GM19468 (cell line): ENCODE results near the gene HS6ST1.

Source experiments
- ATAC-seq: cut with Tn5 transposase; IDR thresholded peaks from one replicate; pipeline ENCODE4 v1.9.1; 2021; ENCODE audit warnings: mild to moderate bottlenecking, moderate library complexity, moderate number of reproducible peaks; ENCODE audit not compliant: unreplicated experiment; ENCODE audit errors: extremely low read depth

Gene HS6ST1

DNA sequence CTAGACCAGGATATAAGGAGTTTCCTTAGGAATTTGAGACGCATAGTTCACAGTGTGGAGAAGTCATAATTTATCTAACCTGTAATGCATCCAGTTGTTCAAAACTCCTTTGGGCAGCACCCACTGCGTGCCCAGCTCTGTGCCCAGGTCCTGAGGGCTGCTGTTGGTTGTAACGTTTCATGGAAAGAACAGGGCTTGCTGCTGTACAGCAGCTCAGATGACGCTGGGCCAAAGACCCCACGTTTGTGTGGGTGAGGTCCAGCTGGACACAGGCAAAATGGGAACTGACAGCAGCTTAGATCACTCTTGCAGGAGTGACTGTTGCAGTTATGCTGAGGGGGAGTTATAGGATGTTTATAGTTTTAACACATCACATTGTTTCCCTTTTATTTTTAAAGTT lies 30.0 kb upstream of the HS6ST1 start:
- no peak for ATAC-seq

GRCh38 chr2:128347701-128348539 lies 29.3 kb upstream of the HS6ST1 start:
- no peak for ATAC-seq

DNA sequence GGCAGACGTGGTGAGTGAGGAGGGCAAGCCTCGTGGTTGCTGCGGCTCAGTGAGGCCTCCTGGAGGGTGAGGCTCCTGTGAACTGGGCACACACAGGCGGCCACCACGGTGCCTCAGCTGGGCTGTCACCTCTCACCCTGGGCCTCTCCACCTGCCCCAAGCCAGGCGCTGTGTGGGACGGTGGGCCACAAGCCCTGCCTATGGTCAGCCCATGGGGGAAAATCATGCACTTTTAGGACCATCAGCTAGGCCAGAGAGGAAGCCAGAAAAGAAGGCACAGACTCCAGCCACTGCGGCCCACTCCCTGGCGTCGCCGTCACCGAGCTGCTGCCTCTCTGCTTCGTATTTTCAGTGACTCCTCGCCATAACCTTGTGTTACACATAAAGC lies 28.5 kb upstream of the HS6ST1 start:
- no peak for ATAC-seq

GRCh38 chr2:128346291-128347170 lies 27.9 kb upstream of the HS6ST1 start:
- no peak for ATAC-seq

DNA sequence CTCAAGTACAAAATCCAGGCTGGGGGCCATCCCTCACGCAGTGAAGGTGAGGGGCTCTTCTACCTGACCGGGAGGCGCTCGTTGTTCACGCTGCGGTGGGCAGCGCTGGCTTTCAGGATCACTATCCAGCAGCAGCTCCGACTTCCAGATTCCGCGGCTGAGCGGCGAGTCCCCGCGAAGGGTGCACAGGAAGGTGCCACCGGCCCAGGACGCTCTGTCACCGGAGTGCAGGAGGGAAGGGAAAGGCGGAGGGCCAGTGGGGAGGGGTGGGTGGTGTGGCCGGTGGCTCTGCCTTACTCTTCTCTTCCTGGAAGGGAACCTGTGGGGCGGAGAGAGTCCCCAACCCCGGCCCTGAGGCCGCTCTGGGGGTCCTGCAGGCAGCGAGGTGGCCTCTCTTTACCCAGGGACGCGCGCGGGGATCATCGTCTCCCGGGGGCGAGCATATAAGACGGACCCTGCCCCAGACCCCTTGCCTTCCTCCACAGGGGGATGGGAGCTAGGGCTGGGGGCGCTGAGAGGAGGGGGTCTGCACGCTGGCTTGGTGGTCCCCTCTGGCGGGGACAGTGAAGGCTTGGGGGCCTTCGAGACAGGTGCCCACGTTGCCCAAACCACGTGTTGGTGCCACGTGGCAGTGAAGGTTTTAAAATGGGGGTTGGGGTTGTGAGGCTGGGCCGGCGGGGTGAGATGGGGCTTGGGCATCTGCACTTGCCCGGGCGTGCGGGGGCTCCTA lies 26.9 kb upstream of the HS6ST1 start:
- ATAC-seq = no peak

DNA sequence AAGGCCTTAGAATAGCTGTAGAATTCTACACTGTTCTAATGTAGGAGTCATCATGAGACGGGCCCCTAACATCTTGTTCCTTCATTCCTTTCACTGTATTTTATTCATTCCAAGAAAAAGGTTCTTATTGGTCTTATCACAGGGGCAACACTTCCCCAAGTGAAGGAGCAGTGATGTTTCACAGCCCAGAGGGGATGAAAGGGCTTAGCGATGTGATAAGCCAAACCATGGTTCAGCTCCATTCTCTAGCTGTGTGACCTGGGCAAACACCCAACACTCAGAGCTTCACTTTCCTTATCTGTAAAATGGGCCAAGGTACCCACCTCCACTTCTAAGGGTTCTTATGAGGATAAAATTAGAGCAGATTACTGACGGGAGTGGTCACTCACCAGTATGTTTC lies 25.4 kb upstream of the HS6ST1 start:
- ATAC-seq = no peak

- no peak for ATAC-seq
Measured at GRCh38 chr2:128343459-128343858, 24.8 kb upstream of the HS6ST1 start.

DNA sequence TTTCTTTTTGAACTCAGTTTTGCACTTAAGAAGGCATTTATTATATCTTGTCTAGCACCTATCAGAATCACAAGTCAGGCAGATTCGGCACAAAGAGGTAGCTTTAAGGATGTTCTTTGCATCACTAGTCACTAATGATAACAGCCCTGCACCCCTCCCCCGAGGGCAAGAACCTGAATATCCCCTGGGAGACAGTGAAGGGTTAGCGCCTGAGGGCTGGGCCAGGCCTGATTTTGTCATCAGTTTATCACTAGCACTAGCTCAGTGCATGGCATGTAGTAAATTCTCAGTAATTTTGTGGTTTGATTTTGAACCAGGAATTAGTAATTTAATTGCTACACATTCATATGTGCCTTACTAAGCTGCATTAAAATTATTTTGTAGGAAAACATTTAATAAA lies 23.9 kb upstream of the HS6ST1 start:
- no peak for ATAC-seq

DNA sequence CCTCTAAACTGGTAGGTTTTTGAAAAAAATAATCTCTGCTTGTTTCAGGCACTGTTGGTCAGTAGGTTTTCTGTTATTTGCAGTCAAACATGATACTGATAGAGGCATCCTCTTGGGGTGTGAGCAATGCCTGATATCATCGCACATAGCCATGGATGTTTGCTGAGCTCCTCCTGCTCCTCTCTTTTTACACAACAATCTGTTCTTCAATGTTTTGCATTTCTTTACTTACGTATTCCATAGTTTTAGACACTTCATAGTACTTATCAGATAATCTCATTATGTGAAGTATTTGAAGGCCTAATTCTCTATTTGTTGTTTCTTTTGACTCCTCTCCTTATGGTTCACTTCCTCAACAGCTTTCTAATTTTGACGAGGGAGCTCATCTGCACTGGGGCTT lies 23.0 kb upstream of the HS6ST1 start:
- no peak for ATAC-seq

- no peak for ATAC-seq
Measured at GRCh38 chr2:128332091-128332634, 13.5 kb upstream of the HS6ST1 start.

DNA sequence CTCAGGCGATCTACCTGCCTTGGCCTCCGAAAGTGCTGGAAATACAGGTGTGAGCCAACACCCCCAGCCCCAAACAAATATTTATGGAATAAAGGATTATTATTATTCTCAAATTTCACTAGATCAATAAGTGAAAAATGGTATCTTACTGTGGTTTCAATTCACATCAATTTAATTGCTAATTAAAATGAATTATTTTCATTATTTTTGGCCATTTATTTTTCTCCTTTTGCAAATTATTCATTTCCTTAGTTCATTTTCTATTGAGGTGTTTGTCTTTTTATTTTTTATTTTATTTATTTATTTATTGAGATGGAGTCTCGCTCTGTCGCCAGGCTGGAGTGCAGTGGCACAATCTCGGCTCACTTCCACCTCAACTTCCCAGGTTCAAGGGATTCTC lies 11.9 kb upstream of the HS6ST1 start:
- ATAC-seq = no peak

DNA sequence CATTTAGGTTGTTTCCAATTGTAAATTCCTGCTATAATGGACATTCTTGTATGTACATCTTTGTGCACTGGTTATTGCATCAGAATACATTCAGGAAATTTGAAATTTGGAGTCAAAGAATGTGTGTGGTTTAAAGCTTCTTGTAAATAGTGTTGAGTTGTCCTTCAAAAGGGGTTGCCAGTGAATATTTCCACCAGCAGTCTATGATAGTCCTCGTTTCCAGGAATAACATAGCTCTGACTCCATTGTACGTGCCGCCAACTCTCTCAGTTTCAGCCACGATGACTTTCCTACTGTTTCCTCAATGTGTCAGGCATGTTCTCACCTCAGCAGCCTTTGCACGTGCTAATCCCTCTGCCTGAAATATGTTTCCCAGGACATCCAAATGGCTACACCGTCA lies 10.9 kb upstream of the HS6ST1 start:
- ATAC-seq = no peak

DNA sequence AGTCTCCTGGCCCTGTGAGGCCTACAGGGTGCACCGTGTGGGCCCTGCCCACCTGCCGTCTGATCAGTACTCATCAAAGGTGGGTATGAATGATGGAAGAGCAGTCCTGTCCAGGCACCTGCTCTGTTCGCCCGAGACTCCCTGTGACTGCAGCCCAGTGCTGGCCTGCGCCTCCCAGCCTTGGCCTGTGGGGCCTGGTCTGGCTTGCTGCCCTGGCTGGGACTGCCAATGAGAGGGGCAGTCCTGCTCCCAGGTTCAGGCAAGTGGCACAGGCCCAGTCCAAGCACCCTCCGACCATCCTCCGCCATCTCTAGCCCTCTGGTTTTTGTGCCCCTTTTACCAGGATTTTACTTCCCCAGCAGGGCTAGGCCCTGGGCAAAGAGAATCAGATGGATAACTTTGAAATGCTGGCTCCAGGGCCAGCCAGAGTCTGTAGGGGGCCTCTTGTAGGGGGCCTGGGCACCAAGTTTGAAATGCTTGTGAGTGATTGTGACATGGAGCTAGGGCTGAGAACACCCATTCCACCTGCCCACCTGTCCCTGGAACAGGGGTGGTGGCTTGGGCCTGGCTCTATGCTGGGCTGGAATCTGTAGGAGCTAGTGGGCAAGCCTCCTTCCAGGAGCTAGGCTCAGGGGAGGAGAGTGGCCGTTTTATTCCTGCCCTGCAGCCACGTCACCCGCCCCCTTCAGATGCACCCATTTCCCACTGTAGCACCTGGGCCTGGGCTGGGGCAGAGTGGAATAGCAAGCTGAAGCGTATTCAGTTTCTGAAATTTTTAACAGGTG lies 8.7 kb upstream of the HS6ST1 start:
- no peak for ATAC-seq

GRCh38 chr2:128326346-128326745 lies 7.7 kb upstream of the HS6ST1 start:
- ATAC-seq = no peak

- ATAC-seq = no peak
Measured at GRCh38 chr2:128325611-128326181, 7.0 kb upstream of the HS6ST1 start.

- ATAC-seq = no peak
Measured at GRCh38 chr2:128324897-128325410, 6.3 kb upstream of the HS6ST1 start.

GRCh38 chr2:128324008-128324896 lies 5.6 kb upstream of the HS6ST1 start:
- no peak for ATAC-seq

DNA sequence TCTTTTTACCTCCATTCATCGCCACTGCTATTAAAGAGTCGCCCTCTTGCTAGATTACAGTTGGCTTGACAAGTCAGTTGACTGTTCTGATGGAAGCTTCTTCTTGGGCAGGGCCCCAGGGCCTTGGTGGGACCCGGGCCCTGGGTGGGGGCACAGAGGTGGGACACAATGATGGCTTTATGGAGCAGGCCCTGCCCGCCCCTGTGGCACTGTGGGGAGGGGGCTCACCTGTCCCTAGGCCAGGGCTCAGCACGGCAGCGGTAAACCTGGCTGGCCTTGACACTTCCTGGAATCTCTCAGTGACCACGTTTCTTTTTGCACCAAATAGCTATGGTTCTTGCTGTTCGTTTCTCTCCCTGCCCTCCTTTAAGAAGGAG lies 4.9 kb upstream of the HS6ST1 start:
- ATAC-seq = no peak
